ENCODE measurements around the gene JCAD.

JCAD gene

DNA sequence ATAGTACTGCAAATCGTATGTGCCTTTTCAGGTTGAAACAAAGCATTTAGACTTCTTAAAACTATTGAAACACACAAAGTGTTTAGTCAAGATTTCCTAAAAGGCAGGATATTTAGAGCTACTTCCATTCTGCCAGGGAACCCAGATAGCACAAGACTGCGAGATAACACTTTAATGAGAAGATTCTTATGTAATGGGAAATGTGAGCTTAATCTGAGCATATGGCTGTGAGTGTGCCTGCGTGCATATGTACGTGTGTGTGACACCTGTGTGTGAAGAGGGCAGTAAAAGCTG is 14.3 kb upstream of the JCAD start:
- DNase-seq: no peak

- no peak for DNase-seq
These were observed 13.8 kb upstream of the JCAD start for GRCh38 chr10:30073045-30073766.

DNA sequence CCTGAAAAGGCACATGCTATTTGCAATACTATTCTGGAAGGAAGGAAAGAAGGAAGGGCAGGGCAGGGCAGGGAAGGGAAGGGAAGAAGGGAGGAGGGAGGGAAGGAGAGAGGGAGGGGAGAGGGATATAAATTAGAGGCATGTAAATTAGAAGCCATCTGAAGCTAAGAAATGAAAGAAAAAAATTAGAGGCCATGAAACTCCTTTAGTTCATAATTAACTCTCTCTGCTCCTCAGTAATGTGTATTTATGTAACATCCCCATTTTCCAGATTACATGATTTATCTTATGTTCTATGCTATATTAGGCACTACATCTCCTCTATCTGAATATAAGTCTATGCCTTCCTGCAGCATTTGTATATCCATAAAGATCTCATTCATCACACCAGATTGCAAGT is 12.7 kb upstream of the JCAD start:
- DNase-seq: no peak

DNA sequence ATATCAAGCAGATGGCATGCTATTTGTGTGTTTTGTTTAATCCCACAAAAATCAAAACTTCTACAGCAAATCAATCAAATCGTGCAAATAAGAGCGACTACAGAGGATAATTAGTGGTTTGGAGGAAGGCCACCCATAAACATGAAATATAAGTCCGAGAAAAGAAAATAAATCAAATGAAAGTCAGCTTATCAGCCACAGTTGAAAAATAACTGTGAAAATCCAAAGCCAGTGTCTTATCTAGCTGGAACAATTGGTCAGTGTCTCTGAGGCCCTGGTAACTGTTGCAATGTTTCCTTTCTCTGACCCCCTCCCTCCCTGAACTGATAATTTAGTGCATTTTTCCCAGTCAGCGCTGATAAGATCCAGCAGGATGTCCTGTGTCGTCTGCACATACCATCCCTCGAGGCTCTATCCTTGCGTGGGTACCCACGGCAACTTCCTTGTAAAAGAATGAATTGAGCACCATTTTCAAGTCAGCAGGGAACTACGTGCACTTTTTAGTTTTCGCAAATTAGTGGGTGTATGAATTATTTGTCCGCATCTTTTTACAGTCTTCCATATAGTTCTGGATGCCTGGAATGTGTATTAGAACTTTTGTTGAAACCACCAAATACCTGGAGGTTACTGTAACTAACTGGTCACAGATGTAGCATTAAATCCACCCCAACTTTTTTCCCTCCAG is 10.8 kb upstream of the JCAD start:
- DNase-seq: no peak

DNA sequence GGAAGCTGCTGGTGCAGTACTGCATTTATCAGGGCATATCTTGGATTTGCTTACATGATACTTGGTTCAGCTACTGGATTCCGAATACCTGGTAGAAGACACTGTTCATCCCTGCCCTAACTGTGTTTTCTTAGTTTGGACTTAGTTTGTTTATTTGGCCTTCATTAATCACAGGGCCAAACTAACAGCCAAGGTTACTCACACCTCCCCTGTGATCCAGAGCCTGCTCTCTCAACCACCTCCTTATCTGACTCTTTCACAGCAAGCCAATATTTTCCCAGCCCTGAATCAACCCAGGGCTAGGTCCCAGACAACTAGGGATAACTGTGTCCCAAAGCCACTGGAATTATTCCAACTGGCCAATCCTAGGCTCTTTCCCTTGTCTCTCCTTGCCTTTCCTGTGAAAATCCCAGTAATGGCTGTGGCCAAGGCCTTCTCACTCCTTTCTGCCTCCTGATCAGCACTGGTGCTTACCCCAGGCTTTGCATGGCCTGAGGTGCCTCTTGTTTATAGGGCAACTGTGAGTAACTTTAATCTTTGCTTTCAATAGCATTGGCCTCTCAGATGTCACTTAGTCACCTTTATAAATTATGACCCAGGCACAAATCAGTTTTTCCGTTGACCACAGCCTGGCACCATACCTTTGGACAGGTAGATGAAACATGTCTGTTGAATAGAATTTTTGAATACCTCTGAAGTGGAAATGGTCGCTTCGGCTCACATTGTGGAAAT is 9.3 kb upstream of the JCAD start:
- no peak for DNase-seq

DNA sequence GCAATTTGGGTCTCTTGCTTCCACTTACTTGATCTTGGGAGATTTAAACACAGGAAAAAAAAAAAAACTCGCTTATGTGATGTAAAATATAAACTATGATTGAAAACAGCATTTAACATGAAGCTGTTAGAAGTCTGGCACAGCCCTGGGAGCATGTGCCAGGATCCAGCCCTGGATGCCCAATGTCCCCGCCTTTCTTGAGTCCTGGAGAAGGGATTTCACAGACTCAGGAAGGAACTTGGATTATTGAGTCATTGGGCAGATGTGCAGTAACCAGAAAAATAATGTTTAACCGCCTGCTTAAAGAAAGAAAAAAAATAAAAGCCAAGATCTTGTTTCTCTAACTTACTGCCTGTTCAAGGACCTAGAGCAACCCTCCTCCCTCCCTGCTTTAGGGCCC is 3.7 kb upstream of the JCAD start:
- DNase-seq: no peak

GRCh38 chr10:30062582-30062981 is 3.2 kb upstream of the JCAD start:
- no peak for DNase-seq

DNA sequence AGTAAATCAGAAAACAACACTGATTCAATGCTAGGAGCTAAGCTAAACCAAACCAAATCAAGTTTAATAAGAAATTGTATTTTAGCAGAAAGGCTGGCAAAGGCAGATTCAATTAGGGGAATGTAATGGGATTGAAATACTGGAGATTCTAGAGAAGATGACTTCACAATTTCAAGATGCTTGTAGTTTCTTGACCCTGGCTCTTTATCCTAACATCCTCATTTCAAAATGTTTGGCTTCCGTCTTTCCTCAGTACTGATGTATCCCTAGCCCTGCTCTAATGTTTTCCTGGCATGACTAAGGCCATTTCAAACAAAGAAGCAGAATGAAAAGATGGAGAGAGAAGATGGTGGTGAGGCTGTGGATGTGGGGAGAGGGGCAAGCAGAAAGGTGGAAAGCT is 2.7 kb upstream of the JCAD start:
- DNase-seq: no peak

GRCh38 chr10:30058570-30059132 is 735 bp downstream of the JCAD start:
- no peak for DNase-seq

DNA sequence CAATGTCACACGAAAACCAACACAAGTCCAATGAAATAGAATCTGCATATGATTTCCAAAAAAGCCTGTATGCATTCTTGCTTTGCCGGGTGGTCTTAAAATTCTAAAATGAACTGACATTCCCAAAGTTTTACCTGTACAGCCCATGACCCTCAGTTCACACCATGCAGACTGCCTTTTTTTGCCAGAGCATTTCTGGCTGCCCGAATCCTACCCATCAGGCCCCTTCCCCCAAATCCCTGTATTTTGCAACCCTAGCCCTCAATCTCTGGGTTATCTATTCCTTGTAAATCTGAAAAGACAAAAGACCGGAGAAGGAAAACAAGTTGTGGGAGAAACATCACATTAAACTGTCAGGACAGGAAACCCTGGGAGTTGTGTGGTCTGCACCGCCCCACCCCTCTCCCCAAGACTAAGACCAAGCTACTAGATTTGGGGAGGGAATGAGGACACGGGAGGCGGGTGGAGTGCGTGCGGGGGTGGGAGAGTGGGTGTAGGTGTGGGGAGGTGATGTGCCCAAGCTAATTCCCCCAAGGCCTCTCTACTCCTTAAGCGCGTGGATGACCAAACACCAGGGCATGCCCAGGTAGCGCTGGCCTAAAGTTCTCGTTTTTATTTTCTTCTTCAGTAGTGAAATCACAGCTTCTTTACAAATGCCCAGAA is 1.4 kb downstream of the JCAD start:
- no peak for DNase-seq

- no peak for DNase-seq
These were observed 2.0 kb downstream of the JCAD start for GRCh38 chr10:30057421-30057841.

GRCh38 chr10:30056767-30057355 is 2.5 kb downstream of the JCAD start:
- no peak for DNase-seq

GRCh38 chr10:30056281-30056680 is 3.1 kb downstream of the JCAD start:
- DNase-seq: no peak

- DNase-seq: no peak
These were observed 4.1 kb downstream of the JCAD start for GRCh38 chr10:30055226-30055662.

- DNase-seq: no peak
These were observed 7.3 kb downstream of the JCAD start for GRCh38 chr10:30052062-30052461.

DNA sequence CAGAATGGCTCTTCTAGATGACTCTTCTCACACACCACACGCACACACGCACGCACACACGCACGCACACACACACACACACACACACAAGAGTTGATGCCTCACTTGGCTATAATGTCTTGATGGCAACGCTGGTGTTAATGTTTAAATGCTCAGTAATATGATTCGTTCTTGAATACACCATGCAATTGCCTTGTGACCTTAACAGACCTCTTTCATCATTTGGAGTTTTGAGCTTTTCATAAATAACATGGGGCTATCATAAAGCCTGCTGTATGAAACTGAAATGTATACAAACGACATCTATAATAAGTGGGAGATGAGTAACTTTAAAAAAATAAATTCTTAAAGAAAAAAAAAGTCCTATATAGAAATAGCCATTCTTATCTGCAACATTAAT is 8.2 kb downstream of the JCAD start:
- DNase-seq: no peak

DNA sequence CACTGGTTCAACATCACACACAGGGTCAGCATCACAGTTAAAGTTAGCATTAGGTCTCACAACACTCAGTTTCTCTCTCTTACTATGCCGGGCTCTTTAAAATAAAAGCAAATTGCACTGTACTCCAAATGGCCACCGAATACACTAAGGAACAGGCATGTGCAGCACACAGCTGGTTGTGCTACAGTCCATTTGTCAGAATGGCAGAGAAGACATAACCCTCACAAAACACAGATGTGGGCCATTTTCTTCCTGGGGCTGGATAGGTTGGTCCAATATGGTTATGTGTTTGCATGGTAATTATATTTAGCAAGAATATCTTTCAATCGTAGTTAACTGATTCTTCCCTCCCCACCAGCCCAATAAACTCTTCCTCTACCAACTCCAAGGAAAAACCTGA is 9.0 kb downstream of the JCAD start:
- no peak for DNase-seq

DNA sequence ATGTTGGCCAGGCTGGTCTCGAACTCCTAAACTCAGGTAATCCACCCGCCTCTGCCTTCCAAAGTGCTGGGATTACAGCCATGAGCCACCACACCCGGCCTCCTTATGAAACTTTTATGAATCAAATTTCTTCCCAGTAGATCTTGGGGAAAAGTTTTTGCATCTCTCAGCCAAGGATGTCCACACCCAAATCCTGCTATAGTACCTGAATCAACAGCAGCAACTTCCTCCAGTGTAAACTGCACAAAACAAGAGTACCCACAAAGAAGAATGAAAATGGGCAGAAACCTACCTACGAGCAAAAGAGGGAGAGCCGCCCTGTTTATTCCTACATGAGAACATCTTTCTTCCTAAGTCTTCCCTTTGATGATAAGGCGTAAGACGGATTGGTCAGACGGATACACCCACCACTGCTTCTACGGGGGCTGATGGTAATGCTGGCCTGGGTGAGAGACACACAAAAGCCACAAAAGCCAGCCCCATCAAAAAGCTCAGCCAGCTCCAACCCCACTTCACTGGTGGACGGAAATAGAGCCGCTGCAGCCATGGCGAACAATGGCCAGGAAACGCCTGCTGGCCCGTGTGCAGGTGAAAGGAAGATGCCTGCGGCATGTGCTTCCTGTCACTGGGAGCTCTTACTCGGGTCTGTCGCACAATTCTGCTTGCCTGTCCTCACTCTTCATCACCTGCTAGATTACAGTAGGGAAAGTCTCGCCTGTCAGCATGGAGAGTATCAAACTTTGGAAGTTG is 10.4 kb downstream of the JCAD start:
- no peak for DNase-seq

DNA sequence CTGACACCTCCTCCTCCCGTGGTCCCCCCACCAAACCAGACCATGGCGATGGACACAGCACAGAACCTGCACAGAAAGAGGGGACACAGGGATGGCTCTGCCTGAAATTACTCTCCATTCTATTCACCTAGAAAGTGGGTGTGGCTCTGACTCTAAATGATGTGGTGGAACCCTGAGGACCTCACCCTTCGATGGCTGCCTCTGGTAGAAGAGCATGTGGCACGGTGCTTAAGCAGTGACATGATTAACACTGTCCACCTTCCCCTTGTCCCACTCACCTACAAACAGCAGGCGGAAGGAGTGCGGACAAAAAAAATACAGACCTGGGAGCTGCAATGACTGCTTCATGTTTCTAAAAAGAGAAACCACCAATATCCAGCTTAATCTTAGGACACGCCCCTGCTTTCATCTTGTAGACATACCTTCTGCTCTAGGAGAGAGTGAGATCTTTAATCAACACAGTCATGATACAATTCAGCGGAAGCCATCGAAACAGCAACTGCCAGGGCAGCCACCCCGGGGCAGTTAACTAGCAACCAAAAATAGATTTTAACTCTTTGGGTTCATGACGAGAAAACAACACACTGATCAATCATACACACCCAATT is 11.4 kb downstream of the JCAD start:
- no peak for DNase-seq

DNA sequence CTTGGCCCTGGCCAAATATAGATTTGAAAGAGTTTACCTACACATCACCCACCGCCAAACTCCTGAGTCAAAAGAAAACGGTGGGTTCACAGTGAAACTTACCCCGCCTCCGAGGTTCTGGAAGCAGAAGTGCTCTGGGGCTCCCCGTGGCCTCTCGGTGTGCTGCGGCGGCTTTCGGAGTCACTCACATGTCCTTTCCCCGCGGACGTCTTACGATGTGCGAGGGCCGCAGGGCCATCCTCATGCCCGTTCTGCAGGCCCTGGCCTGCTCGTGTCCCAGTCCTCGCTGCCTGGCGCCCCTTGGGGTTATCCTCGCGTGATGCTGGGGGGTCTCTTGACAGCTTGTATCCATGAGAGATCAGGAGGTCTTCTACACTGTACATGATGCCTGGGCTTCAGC is 12.0 kb downstream of the JCAD start:
- no peak for DNase-seq

- DNase-seq: no peak
These were observed 12.9 kb downstream of the JCAD start for GRCh38 chr10:30046476-30046875.

DNA sequence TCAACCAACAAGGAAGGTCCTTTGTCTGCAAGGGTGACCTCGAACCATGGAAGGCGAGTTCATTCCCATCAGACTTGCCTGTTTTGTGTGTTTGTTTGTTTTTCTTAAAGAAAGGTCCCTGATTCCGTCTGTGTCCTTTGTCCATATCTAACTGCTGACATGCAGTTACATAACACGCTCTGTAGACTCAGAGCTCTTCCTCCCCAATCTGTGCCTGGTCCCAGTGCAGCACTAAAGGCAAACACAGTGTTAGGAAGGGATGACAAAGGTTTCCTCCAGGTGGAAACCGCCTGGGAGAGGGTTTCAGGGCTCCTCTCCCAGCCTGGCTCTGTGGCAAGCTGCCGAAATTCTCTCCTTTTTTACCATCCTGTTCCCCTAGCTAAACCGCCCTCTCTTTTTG is 13.4 kb downstream of the JCAD start:
- DNase-seq: no peak

All from activated CD8-positive, alpha-beta memory T cell treated with anti-CD3 and anti-CD28 coated beads, Interleukin-2, amount 50 U/mL, for 48 hours (primary cell).